Endothelial cell of umbilical vein (primary cell): ENCODE measurements around the gene SLFN11.
"Not testable (repeated sequence)": the region's sequence is repeated elsewhere in the genome, so short reads cannot be mapped to it uniquely, and the experiment has no call there.

Experiments used
- CTCF ChIP-seq, 2 donors: IDR thresholded peaks; 1 replicate in 1 of 2; 2 replicates in 1 of 2; pipeline ENCODE4 v1.5.1; 2011; ENCODE audit warnings: low read length in 2 of 2, mild to moderate bottlenecking in 2 of 2, moderate library complexity in 2 of 2, control low read depth in 1 of 2, inconsistent platforms in 1 of 2, low read depth in 1 of 2; ENCODE audit not compliant: insufficient read depth in 1 of 2; ENCODE audit errors: extremely low read depth in 1 of 2
- EZH2 ChIP-seq: IDR thresholded peaks from 2 replicates; pipeline ENCODE4 v1.6.1; 2012; ENCODE audit warnings: borderline replicate concordance, low read depth, mild to moderate bottlenecking, moderate library complexity, low read length, inconsistent platforms; ENCODE audit not compliant: severe bottlenecking
- GATA2 ChIP-seq: IDR thresholded peaks from 2 replicates; pipeline ENCODE4 v1.7.0; 2011; ENCODE audit warnings: low read depth, mild to moderate bottlenecking, moderate library complexity, mixed read lengths, low read length; ENCODE audit not compliant: insufficient read length, insufficient read depth
- MAX ChIP-seq: IDR thresholded peaks from 2 replicates; pipeline ENCODE4 v1.6.1; 2011; ENCODE audit not compliant: insufficient read depth, insufficient read length
- POLR2A ChIP-seq: IDR thresholded peaks from 2 replicates; pipeline ENCODE4 v1.6.1; 2012; ENCODE audit warnings: low read depth, mild to moderate bottlenecking, control low read depth, low read length

DNA sequence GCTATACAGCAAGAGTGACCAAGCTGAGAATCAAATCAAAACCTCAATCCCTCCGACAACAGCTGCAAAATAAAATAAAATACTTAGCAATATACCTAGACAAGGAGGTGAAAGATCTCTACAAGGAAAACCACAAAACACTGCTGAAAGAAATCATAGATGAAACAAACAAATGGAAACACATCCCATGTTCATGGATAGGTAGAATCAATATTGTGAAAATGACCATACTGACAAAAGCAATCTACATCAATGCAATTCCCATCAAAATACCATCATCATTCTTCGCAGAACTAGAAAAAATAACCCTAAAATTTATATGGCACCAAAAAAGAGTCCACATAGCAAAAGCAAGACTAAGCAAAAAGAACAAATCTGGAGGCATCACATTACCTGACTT lies 41.3 kb upstream of the SLFN11 start:
- not testable (repeated sequence) for TF ChIP-seq EZH2; POLR2A; CTCF (IDR thresholded peaks at IDR 0.05; ENCODE audit: extremely low read depth in 1 of 2, insufficient read depth in 1 of 2, low read depth in 1 of 2, low read length in 2 of 2); GATA2; MAX
